GM21367 (cell line): ENCODE results near the gene MAPRE2.

Source experiments
- ATAC-seq: cut with Tn5 transposase; IDR thresholded peaks from one replicate; pipeline ENCODE4 v1.9.1; 2021; ENCODE audit not compliant: unreplicated experiment

MAPRE2 gene

GRCh38 chr18:35040988-35041814, at the start of gene MAPRE2:
MAPRE2 (plus strand) TSS chr18:35041413; CDS start chr18:35041540, 127 bp downstream.
- ATAC-seq, result peak; percentile 63

- ATAC-seq, result no peak
Observed at GRCh38 chr18:34991561-34991960, 49.7 kb upstream of the MAPRE2 start.

GRCh38 chr18:34993289-34993688, 47.9 kb upstream of the MAPRE2 start:
- no peak for ATAC-seq

DNA sequence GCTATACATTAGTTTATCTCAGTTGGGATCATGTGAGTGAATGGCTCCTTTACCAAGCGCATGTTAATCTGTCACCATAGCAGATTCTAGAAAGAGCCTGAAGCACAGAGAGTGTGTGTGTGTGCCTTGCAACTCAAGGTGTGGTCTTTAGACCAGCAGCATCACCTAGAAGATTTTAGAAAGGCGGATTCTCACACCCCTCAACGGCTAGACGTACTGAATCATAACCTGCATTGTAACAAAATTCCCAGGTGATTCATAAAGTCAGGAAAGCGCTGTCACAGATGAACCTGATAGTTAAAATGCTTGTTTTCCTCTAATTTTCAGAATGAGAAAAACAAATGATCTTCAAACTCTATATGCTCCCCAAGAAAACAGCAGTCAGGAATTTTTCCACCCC, 45.5 kb upstream of the MAPRE2 start:
- no peak for ATAC-seq

DNA sequence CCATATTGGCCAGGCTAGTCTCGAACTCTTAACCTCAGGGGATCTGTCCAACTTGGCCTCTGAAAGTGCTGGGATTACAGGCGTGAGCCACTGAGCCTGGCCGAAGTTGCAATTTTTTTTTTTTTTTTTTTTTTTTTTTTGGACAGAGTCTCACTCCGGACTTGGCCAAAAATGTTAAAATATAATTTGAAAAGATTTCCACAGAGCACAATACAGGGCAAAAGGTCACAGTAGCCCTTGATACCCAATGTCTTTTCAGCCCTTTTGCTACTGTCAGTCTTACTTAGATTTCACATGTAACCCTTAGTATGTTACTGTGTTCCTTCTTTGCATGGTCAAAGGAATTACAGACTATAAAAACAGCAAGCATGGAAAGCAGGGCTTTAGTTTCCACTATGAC, 42.6 kb upstream of the MAPRE2 start:
- ATAC-seq, result no peak

DNA sequence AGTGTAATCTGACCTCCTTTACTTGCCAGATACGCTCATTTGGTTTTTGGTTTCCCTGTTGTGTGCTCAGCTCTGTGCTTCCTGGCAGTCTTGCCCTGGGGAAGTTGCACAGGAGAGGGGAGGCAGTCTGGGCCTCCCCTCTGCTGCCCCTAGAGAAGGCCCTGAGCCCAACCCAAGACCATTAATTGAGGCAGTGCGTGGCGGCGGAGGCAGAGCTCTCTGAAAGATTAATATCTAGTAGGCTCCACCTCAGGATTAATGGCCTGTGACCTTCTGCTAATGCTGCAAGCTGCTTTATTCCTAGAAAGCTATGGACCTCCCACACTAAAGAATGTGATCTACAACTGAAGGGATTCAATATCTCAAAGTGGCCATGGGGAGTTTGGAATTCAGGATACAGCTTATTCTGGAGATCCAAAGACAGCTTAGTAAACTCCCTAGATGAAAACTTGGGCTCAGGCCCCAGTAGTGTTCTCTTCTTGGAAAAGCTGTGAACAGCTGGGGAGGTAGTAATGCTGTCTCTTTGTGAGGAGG, 41.4 kb upstream of the MAPRE2 start:
- ATAC-seq, result no peak

- ATAC-seq, result no peak
Observed at GRCh38 chr18:35000457-35000856, 40.8 kb upstream of the MAPRE2 start.

DNA sequence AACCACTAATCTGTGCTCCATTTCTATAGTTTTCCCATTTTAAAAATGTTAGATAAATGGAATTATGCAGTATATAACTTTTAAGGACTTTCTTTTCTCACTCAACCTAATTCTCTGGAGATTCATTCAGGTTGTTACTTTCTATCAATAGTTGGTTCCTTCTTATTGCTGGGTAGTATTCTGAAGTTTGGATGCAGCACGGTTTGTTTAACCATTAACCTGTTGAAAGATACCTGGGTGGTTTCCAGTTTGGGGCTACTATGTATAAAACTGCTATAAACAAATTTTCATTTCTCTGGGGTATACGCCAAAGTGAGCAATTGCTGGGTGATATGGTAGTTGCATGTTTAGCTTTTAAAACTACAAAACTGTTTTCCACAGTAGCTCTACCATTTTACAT, 39.1 kb upstream of the MAPRE2 start:
- ATAC-seq, result no peak

DNA sequence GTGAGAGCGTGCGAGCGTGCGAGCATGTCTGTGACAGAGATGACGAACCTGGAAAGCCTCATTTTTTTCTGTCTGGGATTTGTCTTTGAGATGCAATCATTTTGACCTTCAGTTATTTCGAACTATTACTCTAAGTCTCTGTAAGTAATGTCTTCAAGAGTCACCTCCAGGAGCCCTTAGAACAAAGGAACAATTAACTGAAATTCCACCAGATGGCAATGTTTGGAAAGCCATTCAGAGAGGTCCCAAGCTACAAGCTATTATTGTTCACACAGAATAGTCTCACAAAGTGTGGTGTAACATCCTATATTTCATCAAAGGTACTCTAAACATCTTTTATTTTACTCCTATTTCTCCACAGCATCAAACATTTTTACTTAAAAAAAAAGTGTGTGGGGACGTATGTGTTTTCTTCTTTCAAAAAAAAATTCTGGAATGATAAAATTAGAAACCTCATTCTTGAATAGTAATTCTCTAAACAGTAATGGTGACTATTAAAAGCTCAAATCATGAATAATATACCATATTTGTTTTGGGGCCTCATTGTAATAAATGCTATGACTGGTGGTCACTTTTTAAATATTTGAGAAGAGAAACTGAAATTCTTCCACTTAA, 35.1 kb upstream of the MAPRE2 start:
- ATAC-seq, result peak; percentile 85

DNA sequence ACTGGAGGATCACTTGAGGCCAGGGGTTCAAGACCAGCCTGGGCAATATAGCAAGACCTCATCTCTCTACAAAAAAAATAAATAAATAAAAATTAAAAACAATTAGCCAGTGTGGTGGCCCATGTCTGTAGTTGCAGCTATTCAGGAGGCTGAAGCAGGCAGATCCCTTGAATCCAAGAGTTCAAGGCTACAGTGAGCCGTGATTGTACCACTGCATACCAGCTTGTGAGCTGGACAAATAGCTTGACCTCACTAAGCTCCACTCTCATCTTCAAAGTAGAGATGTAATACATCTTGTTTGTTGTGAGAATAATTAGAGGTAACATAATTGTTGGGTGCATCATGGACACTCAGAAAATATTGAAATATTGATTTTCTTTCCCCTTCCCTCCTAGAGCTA, 31.1 kb upstream of the MAPRE2 start:
- ATAC-seq, result no peak

GRCh38 chr18:35010993-35011392, 30.2 kb upstream of the MAPRE2 start:
- ATAC-seq, result no peak

GRCh38 chr18:35019933-35020332, 21.3 kb upstream of the MAPRE2 start:
- ATAC-seq, result no peak

DNA sequence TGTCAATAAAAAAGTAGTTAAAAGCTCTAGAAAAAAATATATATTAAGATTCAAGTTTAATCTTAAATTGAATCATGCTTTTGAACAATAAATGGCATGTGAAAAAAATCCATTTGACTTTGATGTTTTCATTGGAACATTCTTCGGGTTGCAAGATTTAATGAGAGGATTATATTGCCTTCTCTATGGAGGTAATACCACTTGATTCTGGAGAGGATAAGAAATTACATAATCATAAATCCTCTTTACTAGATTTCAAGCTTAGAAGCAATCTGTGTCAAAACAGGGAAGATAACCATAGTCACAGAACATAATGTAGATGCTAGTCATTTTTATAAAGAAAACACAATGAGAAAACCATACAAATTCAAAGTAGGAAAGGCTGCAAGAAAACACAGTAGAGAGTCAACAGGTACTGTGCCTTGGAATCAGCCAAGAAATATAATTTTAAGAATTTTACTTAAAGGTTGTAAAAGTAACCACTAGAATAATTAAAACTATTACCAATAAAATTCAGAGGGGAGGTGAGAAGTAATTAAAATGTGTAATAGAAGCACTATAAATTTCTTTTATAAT, 18.7 kb upstream of the MAPRE2 start:
- no peak for ATAC-seq

DNA sequence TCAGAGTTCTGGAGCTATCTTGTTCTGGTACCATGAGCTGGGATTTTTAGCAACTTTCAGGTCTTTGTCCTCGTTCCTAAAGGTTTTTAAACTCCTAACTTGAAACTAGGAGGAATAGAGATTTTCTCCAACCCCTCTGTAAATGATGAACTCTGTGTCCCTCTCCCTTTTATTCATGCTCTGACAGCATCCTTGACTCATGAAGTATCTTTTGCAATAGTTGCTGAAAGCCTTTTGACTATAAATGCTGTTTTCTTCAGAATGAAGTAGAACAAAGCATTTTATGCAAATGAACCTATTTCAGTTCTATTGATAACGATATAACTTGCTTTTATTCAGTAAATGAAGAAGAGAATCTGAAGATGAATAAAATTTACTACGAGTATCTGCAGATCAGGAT, 17.0 kb upstream of the MAPRE2 start:
- ATAC-seq, result no peak

- ATAC-seq, result no peak
Observed at GRCh38 chr18:35024965-35025364, 16.2 kb upstream of the MAPRE2 start.

DNA sequence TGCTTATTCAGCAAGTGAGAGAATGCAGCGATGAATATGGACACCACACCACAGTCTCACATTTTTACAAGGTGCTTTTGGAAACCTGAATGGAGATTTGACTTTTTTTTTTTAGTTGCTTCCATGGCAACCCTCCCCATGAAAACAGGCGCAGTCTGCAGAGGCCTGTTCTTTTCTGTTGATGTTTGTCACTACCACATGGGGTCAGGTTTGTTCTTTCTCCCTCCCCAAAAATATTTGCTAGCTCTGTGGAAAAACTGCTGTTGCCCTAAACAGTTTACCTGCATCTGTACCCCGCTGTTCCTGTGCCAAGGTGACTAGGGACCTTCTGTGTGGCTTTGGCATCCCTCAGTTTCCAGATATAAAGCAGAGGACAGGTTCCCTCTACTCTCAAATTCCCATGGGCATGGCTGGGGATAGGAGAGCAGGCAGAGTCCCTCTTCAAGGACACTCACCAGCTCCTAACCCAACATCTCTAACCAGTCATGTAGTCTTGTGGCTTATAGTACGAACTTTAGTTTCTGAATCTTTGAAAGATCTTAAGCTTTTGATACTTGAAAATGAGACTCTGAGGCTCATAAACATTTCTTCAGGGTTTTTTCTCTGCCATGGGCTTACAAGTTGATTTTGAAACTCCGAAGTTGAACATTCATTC, 14.7 kb upstream of the MAPRE2 start:
- no peak for ATAC-seq

DNA sequence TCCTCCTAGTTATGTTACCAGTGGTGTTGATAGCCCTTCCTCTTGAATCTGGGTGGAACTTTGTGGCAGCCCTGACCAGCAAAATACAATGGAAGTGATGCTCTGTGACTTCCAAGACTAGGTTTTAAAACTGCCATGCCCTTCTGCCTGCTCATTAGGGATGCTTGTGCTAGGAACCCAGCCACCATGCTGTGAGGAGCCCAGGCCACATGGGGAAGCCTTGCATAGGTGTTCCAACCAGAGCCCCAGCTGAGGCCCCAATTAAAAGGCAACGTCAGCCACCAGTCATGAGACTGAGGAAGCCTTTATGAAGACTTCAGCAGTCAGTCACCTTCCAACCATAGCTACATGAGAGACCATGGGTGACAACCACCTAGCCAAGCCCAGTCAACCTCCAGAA, 14.0 kb upstream of the MAPRE2 start:
- no peak for ATAC-seq

- ATAC-seq, result no peak
Observed at GRCh38 chr18:35028536-35028935, 12.7 kb upstream of the MAPRE2 start.

DNA sequence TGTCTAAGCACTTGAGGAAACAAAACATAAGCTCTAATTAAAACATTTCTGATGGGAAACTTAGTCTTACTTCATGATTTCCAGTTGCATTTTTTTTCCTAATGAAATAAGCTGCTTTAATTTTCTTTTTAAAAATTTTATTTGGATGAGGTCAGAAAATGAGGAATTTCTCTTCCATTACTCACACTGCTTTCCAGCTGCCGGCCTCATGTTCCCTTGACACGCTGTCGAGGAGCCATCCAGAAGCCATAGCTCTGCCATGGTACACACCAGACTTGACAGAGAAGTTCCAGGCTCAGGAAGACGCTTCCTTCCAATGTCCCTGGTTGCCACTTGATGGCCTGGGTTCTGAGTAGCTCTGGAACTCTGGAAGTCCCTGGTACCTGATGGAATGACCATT, 12.1 kb upstream of the MAPRE2 start:
- ATAC-seq, result no peak

DNA sequence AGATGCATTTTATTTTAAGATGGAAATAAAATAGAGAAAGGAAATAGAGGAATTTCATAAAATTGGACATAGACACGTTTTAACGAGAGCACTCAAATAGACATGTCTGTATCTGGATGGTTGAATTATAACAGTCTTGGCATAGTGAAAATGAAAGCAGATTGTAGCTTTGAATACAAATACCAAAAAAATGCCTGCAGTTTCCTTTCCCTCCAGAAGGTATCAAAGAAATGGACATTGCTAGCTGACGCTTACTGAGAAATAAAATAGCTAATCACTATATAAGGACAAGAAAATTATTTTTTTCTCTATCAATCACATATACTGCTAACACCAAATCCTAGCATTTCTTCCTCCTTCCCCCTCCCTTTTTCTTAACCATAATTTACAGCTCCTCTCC, 11.4 kb upstream of the MAPRE2 start:
- peak; percentile 75 for ATAC-seq

DNA sequence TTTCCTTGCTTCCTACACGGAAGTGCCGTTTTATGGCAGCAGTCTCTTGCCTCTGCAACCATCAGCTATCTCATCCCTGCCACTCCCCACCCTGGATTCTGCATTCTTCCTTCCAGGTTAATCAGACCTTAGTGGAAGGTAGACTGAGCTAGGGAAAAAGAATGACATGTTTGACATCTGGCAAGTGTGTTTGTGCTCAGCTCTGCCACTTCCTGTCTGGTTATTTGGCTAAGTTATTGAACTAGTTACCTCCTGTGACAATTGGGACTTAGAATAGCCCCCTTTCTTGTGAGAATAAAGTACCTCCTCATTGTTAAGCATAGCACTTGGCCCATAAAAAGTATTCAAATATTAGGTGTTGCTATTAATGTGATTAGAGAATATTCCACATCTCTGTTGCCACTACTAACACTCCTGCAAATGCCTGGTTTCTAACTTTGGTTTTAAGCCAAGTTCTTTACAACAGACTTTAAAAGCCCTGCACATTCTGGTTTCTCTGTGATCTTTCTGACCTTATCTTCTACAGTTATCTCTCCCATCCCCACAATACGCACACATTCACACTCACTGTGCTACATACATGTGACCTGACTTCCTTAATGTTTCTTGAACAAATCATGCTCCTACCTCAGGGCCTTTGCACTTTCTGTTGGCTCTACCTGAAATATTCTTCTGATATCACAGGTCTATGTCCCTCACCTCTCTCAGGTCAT, 10.8 kb upstream of the MAPRE2 start:
- peak; percentile 34 for ATAC-seq
